HG03442 (cell line): ENCODE data around the gene PLD1.
"Not testable (repeated sequence)": the region's sequence is repeated elsewhere in the genome, so short reads cannot be mapped to it uniquely, and the experiment has no call there.

Source experiments
- ATAC-seq: cut with Tn5 transposase; IDR thresholded peaks from one replicate; pipeline ENCODE4 v1.9.1; 2021; ENCODE audit warnings: mild to moderate bottlenecking, moderate library complexity; ENCODE audit not compliant: unreplicated experiment

PLD1 gene

DNA sequence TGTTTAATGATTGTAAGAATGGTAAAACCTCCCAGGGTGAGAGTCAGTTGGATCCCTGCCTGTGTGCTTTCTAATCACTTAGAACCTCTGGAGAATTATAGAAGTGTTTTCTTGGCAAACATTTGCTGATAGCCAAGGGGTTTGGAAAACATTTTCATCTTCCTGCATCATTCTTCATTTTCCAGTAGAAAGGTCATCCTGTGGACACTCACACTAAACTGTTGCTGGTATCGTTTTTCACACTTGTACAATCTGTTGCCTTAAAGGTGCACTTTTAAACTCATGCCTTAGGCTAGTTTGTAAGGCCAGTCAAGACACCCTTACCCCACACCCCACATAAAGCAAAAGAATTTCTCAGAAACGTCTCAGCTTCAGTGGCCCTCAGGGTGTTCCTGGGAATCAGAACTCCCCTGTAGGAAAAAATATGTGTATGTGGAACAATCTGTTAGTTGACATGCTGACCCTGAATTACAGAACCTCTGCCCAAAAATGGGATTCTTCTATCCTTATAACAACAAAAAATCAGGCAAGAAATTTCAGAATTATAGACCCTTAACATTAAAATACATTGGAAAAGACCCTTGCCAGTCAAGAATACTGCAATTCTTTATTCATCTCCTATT is 5.8 kb upstream of the PLD1 start:
- ATAC-seq = no peak

DNA sequence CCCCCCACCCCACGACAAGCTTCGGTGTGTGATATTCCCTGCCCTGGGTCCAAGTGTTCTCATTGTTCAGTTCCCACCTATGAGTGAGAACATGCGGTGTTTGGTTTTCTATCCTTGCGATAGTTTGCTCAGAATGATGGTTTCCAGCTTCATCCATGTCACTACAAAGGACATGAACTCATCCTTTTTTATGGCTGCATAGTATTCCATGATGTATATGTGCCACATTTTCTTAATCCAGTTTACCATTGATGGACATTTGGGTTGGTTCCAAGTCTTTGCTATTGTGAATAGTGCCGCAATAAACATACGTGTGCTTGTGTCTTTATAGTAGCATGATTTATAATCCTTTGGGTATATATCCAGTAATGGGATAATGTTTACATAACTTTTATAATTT is 4.4 kb upstream of the PLD1 start:
- ATAC-seq = not testable (repeated sequence)

DNA sequence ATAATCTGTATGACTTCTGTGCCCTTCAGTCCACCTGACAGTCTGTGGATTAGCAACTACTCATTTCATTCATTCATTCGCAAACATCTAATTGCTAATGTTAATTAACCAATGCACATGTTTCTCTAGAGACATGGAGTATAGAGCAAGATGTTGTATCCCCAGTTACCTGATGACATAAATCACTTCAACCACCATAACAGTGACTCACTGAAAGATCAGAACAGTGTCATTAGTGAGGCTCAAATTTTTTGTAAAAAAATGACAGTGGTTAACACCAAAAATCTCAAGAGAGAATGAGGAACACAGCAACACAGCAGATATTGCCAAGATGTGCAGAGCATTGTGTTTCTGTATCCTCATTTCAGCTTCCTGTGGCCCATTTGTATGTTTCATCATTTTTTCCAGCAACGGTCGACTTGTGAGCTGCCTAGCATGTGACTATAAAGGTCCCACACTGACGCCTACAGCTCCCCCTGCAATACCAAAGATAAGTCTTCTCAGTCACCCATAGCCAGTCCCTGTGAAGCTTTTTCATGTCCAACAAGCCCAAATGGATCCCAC is 3.7 kb upstream of the PLD1 start:
- ATAC-seq = peak; percentile 32

DNA sequence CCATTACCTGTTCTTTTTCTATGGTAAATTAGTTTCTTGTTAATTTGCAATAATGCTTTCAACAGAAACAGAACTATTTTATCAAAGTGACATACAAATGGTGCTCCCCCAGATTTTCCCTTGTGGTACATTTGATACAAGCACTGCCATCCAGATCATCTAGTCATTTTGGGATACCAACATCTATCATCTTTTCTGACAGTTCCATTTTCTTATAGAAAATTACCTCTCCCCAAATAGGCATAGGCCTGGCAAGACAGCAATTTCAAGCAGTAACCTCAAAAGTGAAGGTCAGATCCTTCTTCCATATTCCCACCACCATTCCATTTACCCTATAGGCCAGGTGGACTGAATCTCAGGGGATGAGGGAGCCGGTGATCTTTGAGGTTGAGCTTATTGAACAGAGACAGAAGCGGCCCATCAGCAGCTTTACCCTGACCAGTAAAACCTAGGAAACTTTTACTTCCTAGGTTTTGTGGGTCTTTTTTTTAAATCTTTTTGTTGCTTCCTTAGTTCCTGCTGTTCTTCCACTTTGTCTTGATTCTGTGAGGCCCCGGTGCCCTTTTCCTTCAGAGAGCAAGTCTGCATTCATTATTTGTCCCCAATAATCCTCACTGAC is 3.1 kb upstream of the PLD1 start:
- no peak for ATAC-seq

DNA sequence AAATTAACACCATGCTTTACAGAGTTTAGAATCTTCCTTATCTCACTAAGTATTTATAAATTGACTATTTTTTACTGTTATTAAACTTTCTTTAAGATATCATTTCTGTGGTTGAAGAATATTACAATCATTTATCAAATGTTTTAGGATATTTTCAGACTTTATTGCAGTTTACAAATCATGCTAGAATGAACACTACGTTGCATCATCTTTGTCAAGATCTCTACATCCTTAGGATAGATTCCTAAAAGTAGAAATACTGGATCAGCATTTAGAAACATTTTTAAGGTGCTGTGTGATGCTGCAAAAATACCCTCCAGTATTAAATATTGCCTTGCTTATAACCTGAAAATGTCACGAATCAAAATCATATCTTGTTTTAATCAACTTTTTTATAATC is 2.5 kb upstream of the PLD1 start:
- no peak for ATAC-seq

DNA sequence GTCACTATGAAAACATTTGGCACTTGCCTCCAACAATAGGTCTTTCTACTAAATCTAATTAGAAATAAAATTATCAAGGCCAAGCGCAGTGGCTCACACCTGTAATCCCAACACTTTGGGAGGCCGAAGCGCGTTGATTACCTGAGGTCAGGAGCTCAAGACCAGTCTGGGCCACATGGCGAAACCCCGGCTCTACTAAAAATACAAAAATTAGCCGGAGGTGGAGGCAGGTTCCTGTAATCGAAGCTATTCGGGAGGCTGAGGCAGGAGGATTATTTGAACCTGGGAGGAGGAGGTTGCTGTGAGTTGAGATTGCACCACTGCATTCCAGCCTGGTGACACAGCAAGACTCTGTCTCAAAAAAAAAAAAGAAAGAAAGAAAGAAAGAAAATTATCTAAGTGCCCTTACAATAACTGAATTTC is 1.6 kb upstream of the PLD1 start:
- ATAC-seq = no peak

DNA sequence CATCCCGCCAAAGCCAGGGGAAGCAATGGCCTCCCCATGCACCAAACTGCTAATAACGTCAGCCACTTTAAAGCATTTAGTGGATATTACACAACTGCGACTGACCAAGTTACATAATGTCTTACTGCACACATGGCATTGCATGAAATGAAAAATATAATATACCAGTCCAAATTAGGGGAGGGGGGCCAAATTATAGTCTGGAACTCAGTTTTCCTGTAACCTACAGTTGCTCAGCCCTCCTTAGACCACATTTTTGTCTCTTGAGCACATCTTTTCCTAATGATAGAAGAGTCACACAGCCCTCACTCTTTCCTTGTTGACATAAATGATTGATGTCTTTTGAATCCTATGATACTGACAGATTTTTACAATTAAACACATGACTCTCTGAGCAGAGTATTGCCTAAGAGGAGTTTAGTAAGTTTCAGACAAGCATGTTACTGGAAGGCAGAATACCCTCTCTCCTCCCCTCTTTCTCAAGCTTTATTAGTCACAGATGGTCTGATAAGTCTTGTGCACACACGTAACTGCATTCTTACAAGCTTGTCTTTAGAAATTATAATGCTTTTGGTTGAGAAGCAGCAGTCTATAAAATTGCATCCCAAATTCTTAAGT is 1.1 kb upstream of the PLD1 start:
- ATAC-seq = no peak

DNA sequence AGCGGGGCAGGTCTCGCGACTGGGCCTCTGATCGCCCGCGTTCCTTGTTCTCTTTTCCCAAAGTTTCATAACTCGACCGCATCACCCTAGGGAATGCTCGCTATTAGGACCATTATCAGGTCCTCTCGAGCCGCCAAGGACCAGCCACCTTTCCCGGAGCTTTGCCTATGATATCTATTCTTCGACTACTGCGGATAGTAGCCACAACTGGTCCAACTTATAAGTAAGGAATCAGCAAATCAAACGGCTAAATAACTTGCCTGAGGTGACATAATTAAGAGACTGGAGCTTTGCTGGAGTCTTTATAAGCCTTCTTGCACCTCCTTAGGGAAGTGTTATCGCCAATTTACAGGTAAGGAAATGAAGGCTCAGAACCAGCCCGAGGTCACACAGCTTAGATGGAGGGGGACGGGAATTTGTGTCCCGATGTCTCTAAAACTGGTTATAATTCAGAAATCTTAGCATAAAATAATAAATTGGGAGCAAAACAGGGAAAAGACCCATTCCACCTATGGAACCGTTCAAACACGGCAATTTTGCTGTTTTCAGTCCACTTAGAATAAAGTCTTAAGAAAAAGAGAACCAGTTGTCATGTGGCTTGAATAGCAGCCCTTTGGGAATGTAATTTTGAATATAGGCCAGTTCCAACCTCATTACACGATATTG is 479 bp upstream of the PLD1 start:
- no peak for ATAC-seq

DNA sequence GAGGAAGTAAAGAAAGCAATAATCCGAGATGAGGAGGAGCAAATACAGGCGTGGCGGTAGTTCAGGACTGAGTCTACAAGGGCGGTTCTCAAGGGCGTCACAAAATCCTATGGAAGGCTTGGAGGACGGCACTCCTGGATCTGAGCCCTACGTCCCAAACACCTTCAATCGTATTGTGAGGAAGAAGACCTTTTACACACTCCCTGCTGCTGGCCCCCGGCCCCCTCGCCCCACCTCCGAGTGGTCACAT is 747 bp downstream of the PLD1 start:
- peak; percentile 32 for ATAC-seq

DNA sequence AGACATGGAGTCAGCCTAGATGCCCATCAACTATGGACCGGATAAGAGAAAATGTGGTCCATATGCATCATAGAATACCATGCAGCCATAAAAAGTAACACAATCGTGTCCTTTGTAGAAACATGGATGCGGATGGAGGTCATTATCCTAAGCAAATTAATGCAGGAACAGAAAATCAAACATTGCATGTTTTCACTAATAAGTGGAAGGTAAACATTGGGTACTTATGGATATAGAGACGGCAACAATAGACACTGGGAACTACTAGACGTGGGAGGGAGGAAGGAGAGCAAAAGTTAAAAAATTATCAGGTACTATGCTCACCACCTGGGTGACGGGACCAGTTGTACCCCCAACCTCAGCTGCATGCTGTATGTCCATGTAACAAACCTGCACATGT is 2.5 kb downstream of the PLD1 start:
- no peak for ATAC-seq

DNA sequence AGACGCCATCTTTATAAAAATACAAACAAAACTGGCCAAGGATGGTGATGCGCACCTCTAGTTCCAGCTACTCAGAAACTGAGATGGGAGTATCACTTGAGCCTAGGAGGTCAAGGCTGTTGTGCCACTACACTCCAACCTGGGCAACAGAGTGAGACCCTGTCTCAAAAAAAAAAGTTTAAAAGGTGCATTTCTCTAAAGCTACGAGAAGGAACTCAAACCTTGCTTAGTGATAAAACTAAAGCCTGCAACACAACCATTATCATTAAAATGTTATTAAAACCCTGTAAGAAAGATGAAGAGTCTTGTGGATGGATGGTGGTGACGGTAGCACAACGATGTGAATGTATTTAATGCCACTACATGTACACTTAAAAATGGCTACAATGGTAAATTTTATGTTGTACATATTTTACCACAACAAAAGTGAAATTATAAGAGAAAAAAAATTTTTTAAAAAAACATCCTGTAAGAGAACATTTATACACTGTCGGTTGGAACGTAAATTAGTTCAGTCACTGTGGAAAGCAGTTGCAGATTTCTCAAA is 3.1 kb downstream of the PLD1 start:
- ATAC-seq = no peak

DNA sequence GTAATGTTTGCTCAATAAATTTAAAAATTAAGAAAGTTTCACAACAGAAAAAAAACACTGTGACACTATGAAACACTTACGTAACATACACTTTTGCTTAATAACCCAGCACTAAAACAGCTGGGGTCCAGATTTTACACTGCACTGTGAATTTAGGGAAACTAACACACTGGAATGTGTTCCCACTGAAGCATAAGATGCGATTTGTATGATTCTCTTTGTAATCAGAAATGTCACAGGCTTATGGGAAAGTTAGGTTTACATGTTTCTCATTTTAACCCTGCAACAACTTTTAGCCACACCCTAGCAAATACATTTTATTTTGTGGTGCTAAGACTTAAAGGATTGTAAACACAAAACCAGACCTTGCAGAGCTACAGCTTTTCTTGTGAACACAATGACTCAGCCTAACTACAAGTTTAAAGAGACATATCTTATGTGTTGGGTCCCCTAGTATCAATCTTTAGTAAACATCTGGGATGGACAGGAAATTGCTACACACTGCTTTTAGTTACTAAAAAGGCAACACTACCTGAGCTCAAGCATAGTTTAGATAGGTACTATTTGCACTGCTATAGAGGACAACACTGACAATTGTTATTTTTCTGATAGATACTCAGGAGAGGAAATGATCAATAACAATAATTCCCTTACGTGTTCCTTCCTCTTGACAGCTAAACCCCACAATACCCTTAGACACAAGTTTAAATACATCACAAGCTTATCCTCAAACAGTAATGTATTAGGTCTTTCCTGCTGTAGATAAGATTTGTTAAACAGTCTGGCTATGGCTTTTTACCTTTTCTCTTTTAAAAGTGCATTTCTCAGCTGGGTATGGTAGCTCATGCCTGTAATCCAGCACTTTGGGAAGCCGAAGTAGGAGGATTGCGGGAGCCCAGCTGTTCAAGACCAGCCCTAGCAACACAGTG is 3.8 kb downstream of the PLD1 start:
- no peak for ATAC-seq

DNA sequence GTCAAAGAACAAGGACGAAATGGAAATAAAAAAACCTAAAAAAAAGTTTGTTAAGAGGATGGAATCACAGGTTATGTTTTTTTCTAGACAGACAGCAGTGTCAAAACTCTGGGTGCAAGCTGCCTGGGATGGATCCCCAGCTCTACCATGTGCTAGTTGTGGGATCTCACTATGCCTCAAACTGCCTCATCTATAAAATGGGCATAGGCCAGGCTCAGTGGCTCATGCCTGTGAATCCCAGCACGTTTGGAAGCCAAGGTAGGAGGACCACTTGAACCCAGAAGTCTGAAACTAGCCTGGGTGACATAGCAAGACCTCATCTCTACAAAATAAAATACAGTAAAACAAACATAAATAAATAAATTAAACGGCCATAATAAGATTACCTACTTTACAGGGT is 4.6 kb downstream of the PLD1 start:
- no peak for ATAC-seq

DNA sequence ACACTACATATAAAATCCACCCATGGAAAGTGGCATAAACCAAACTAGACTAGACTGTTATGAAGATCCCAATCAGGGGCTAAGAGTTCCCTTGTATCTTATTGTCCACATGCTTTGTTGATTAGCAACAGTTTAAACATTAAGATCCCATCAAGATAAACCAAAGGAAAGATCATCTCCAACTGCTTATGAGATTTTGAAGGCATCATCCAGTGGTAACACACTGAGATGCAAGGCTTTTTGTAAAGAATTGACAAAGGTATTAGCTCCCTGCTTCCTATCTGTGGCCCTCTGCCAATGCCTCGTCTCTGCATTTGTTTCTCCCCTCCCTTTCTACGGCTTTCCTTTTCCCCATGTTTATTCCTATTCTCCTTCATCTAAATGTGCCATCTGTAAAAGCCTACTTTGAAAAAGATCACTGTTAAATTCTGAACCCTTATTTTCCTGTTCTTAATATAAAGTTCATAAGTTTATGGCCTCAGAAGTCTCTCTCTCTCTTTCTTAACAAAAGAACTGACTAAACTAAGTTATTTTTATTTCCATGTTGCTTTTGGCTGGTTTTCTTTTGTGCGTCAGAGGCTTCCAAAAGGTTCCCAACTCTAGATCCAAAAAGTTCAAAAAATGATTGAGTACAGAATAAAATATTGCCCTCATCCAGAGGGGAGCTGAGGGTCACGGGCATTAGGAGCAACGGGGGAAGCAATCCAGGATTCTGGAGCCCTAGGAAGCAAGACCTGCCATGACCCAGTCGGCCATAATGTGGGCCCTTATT is 5.5 kb downstream of the PLD1 start:
- ATAC-seq = no peak

DNA sequence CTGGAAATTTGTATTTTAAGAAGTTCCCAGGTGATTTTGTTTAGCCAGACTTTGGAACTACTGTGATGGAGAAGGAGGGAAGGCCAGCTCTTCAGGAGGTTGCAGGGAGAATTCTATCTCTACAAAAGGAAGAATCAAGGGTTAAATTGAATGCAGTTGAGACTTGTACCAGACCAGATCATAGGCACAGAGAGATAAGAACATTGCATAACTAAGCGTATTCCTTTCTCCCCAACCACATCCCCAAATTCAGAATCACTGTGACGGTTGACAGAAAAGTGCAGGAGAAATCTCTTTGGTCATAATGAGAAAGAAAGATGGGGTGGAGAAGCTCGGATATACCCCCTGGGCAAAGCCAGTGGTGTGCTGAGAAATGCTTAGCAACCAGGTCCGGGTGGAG is 7.2 kb downstream of the PLD1 start:
- ATAC-seq = no peak

DNA sequence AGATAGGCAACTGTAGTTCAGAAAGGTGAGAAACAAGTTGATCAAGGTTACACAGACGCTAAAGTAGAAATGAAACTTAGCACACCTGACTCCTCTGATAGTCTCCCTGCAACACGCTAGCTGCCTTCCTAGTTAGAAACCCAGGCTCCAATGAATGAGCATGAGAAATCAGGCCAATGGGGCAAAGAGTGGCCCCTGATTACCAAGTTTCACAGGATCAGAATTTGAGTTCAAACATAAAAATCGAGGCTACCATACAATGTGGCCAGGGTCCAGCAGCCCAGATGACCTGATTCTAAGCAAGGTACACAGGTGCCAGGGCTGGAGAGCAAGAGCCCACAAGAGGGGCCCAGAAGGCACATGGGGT is 7.7 kb downstream of the PLD1 start:
- ATAC-seq = no peak

DNA sequence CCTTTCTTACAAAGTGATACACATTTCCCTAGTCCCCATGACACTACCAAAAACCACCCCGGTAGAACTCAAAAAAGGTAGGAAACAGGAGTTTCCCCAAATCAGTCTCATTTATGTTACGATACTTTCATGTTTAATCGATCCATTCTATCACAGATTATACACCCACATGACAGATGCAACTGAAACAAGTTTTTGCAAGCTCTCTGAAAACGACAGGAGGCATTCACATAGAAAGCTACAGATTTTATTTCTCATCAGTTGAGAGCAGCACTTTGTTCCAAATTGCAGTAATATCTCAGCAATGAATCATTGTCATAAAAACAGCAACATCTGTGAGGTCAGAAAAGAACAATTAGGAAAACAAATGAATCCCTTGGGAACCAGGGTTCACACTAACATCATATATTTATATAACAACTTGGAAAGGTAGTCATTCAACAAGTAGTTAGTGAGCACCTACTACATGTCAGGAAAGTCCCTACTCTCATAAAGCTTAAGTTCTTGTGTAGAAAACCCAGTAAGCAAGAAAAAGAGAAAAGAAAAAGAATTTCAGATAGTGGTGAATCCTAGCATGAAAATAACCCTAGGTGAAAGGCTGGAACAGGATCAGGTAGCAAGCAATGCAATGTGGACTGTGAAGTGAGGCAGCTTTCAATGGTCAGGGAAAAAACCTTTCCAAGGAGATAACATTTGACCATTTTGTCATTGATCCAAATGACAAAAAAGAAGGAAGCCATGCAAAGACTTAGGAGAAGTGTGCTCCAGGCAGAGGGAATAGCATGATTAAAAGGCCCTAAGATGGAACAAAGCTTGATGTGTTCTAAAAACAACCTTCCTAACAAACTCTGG is 8.3 kb downstream of the PLD1 start:
- ATAC-seq = no peak

DNA sequence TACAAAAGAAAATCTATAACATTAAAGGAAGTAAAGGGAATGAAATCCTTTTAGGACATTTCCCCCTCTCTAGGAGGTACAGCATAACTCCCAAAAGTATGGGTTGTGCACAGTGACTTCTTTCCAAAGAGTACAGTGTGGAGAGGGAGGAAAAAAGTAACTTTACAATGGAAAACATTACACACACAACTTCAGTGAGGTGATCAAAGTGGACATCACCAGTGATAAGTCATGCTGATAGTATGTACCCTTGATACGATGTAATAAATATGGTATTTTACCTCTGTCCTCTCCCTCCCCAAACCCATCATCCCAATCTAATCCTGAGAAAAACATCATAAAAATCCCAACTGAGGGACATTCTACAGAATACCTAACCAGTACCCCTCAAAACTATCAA is 10.8 kb downstream of the PLD1 start:
- ATAC-seq = no peak

DNA sequence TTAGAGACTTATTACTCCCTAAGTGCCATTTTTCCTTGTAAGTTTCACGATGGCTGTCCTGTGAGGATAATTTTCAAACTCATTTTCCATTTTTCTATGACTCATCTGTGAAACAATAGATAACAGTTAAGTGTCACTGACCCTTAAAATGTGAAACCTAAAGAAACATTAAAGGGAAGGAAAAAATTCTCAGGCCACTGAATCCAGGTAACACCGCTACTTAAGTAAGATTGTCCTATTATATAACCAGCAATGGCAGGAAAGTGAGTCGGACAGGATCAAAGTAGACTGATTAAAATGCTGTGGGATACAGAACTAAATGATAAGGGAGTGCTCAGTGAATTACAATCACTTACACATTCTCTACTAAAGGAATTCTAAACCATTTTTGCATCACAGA is 12.4 kb downstream of the PLD1 start:
- no peak for ATAC-seq
